ENCODE measurements around the gene HTATIP2. TPM values are rescaled to one million over a fixed set of nuclear protein-coding genes. Genes with fewer than 3 reads are reported as not detected.
A peak's percentile ranks its signal among the peaks of the same experiment; 100 is the strongest.

HTATIP2 gene
- total and polyA plus RNA-seq, 2 experiments from 2014 or later = 31.5 to 61.3 TPM

- Histone ChIP-seq H3K4me2 (peak overlapping the region; percentile 56), H3K9me2 (replicated peaks; ENCODE audit: insufficient read depth) (no peaks in the 10 kb centered on the region), H3K9me3 (ENCODE audit: low read depth) (no peaks in the 10 kb centered on the region), H3K4me1 (ENCODE audit: insufficient read depth) (peaks cover 3% of the 10 kb centered on the region), H3K4me3 (no peak overlapping the region), H2AFZ (no peak overlapping the region), H3K27me3 (no peaks in the 10 kb centered on the region), H4K20me1 (ENCODE audit: insufficient read depth, poor library complexity, severe bottlenecking) (no peaks in the 10 kb centered on the region), H3K36me3 (replicated peaks; ENCODE audit: insufficient read depth, low read depth) (no peaks in the 10 kb centered on the region), H3K27ac (peak overlapping the region; percentile 48), H3K79me2 (no peaks in the 10 kb centered on the region)
- DNase-seq (ENCODE audit: low spot score) = peak; percentile 72
- WGBS (ENCODE audit: low lambda C conversion rate, missing lambda C conversion rate) = 44% methylated on average over 11 of the region's 12 CpGs
- TF ChIP-seq CTCF (IDR thresholded peaks at IDR 0.05; ENCODE audit: poor library complexity) (peak; percentile 62), EZH2 (IDR thresholded peaks at IDR 0.05; ENCODE audit: borderline replicate concordance) (no peak)
Observed at GRCh38 chr11:20355221-20356219, 8.0 kb upstream of the HTATIP2 start.

GRCh38 chr11:20357150-20357549, 6.4 kb upstream of the HTATIP2 start:
- H3K36me3 ChIP-seq (replicated peaks; ENCODE audit: insufficient read depth, low read depth) = no peaks in the 10 kb centered on the region
- H3K4me2 ChIP-seq = no peak overlapping the region
- TF ChIP-seq EZH2 (IDR thresholded peaks at IDR 0.05; ENCODE audit: borderline replicate concordance) (no peak), CTCF (IDR thresholded peaks at IDR 0.05; ENCODE audit: poor library complexity) (no peak), EZH2phosphoT487 (IDR thresholded peaks at IDR 0.05; ENCODE audit: low read depth, severe bottlenecking, unreplicated experiment) (no peak)
- 64% methylated on average over 1 of the region's 1 CpG for WGBS (ENCODE audit: low lambda C conversion rate, missing lambda C conversion rate)
- no peak overlapping the region for H3K4me3 ChIP-seq
- peaks cover 3% of the 10 kb centered on the region for H3K4me1 ChIP-seq (ENCODE audit: insufficient read depth)
- no peaks in the 10 kb centered on the region for H3K27me3 ChIP-seq
- H3K9me2 ChIP-seq (replicated peaks; ENCODE audit: insufficient read depth) = no peaks in the 10 kb centered on the region
- H3K79me2 ChIP-seq = no peaks in the 10 kb centered on the region
- H3K27ac ChIP-seq = no peak overlapping the region
- H3K9me3 ChIP-seq (ENCODE audit: low read depth) = no peaks in the 10 kb centered on the region
- DNase-seq (ENCODE audit: low spot score) = no peak
- H2AFZ ChIP-seq = no peak overlapping the region
- no peaks in the 10 kb centered on the region for H4K20me1 ChIP-seq (ENCODE audit: insufficient read depth, poor library complexity, severe bottlenecking)

GRCh38 chr11:20360650-20361049, 2.9 kb upstream of the HTATIP2 start:
- WGBS (ENCODE audit: low lambda C conversion rate, missing lambda C conversion rate) = 68% methylated on average over 7 of the region's 7 CpGs
- Histone ChIP-seq H3K4me1 (ENCODE audit: insufficient read depth) (peaks cover 10% of the 10 kb centered on the region), H3K4me2 (no peak overlapping the region), H3K36me3 (replicated peaks; ENCODE audit: insufficient read depth, low read depth) (no peaks in the 10 kb centered on the region), H2AFZ (no peak overlapping the region), H3K9me2 (replicated peaks; ENCODE audit: insufficient read depth) (no peaks in the 10 kb centered on the region), H4K20me1 (ENCODE audit: insufficient read depth, poor library complexity, severe bottlenecking) (no peaks in the 10 kb centered on the region), H3K27me3 (no peaks in the 10 kb centered on the region), H3K27ac (no peak overlapping the region), H3K4me3 (no peak overlapping the region), H3K79me2 (peaks cover 4% of the 10 kb centered on the region), H3K9me3 (ENCODE audit: low read depth) (no peaks in the 10 kb centered on the region)
- TF ChIP-seq EZH2phosphoT487 (IDR thresholded peaks at IDR 0.05; ENCODE audit: low read depth, severe bottlenecking, unreplicated experiment) = no peak
- TF ChIP-seq EZH2 (IDR thresholded peaks at IDR 0.05; ENCODE audit: borderline replicate concordance) = no peak
- TF ChIP-seq CTCF (IDR thresholded peaks at IDR 0.05; ENCODE audit: poor library complexity) = no peak
- no peak for DNase-seq (ENCODE audit: low spot score)

All from hepatocyte (in vitro differentiated cells).